ENCODE data around the gene VPS37B. TPM values are rescaled to one million over a fixed set of nuclear protein-coding genes. Genes with fewer than 3 reads are reported as not detected.
"Not testable (repeated sequence)": the region's sequence is repeated elsewhere in the genome, so short reads cannot be mapped to it uniquely, and the experiment has no call there.

Gene VPS37B
- 59.7 TPM for total RNA-seq

DNA sequence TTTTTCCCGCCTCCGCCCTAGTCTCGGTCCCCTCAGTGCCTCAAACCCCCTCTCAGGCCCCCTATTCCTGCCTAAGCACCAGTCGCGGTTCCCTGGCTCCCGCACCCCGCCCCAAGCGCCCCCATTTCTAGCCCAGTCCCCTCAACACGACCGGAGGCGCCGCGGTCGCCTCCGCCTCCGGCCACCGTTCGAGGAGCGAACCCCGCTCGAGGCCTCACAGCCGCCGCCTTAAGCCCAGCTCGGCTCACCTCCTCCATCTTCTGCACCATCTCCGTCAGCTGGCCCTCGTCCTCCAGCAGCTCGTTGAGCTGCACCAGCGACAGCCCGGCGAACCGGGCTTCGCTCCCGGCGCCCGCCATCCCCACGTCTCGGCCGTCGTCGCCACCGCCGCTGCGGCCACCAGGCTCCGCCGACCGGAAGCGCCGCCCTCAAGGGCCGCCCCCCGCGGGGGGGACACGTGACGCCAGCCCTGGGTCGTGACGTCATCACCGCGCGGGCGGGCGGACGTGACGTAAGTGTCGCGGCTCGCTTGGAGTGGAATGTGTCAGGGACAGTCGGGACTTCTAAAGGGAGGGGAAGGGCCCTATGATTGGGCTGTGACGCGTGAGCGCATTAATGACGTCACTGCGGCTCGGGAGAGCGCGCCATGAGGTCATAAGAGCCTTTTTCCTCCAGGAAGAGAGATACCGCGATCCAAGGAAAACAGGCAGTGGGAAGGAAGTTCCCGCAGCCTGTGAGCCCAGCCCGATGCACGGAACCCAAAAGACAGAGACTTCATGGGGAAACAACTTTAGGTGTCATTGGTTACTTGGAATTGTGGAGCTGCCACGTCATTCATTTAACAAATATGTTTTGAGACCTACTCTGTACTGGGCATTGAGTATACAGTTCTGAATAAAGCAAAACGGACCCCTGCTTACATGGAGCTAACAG lies at the start of gene VPS37B:
VPS37B (minus strand) TSS at position 421 of the 933 bp plus-strand sequence; CDS start at position 359, 62 bp downstream.
- DNase-seq (ENCODE audit: low spot score) = peak; percentile 83

- no peak for DNase-seq (ENCODE audit: low spot score)
Observed at GRCh38 chr12:122944605-122945592, 49.0 kb upstream of the VPS37B start.

DNA sequence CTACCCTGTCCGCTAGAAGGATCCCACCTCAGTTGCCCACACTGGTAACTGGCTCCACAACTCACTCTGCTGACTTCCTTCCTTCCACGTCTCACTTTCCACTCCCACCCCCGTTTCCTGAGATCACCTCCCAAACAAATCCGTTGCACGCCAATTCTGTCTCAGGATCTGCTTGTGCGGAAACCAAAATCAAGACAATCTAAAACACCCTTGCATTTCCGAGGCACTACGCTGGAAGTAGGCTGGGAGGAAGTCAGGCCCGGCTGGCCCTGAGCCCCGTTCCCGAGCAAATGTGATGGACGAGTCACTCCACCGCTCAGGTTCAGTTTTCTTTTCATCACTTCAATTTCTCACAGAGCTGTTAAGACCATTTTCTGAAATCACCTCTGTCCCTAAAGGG lies 47.3 kb upstream of the VPS37B start:
- no peak for DNase-seq (ENCODE audit: low spot score)

DNA sequence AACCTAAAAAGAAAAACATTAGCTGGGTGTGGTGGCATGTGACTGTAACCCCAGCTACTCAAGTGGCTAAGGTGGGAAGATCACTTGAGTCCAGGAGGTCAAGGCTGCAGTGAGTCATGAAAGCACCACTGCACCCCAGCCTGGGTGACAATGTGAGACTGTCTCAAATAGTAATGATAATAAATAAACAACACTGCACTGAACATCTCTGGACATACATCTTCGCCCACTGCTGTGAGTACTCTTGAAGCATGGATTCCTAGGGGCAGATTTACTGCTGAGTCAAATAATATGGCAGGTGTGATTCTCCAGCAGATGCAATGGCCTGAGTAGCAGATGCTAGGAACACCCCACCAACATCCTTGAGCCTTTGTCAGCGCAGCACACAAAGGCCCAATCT lies 46.7 kb upstream of the VPS37B start:
- no peak for DNase-seq (ENCODE audit: low spot score)

DNA sequence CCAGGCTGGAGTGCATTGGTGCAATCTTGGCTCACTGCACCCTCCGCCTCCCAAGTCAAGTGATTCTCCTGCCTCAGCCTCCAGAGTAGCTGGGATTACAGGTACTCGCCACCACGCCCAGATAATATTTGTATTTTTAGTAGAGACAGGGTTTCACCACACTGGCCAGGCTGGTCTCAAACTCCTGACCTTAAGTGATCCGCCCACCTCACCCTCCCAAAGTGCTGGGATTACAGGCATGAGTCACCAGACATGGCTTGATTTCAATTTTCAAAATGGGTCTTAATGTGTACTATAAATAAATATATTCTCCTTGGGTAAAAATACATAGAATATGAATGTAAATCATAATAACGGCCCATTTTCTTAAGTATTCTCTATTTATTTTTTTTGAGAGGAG lies 45.4 kb upstream of the VPS37B start:
- not testable (repeated sequence) for DNase-seq (ENCODE audit: low spot score)

DNA sequence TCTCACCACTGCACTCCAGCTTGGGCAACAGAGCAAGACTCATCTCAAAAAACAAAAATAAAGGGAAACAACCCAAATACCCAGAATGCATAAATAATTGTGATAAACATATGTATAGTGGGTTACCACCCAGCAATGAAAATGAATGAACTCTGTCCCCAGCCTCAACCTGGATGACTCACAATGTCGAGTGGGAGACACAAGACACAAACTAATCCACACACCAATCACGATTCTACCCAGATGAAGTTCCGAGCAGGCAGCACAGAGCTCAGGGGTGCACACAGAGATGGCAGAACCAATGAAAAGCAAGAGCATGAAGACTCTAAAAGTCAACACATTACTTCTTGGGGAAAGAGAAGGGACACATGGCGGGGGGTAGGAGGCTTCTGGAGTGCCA lies 43.2 kb upstream of the VPS37B start:
- no peak for DNase-seq (ENCODE audit: low spot score)

DNA sequence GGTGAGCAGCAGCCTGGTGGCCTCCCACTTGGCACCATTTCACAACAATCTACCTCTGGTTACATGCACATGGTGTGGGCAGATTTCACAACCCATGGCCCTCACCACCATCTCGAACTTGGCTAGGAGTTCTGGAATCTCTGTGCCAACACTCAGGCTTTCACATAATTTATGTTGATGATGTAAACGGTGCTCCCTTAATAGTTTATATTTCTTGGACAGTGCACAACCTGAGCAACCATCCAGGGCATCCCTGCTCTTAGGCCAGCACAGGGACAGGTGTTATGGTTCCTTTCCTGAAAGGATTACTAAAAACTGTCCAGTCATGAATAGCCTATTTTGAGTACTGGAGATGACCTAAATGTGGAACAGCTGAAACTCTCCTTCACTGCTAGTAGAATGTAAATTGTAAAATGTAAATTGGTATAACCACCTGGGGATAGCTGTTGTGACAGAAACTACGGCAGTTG lies 41.7 kb upstream of the VPS37B start:
- DNase-seq (ENCODE audit: low spot score) = no peak

DNA sequence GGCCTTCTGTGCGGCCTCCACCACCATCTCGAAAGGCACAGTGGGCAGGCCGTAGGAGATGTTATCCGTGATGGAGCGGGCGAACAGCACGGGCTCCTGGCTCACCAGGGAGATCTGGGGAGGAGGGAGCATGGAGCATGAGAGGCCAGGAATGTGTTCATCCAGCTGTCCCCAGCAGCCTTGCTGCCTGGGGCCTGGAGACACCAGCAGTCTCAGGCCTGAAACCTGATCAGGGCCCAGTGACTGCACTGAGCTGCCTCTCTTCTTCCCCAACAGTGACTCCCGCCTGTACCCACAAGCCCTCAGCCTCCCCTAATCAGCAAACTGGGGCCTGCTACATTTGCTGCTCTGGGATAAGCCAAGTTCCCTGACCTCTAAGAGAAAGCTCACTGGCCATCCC lies 39.4 kb upstream of the VPS37B start:
- DNase-seq (ENCODE audit: low spot score) = no peak

GRCh38 chr12:122934722-122935121 lies 38.8 kb upstream of the VPS37B start:
- DNase-seq (ENCODE audit: low spot score) = no peak

DNA sequence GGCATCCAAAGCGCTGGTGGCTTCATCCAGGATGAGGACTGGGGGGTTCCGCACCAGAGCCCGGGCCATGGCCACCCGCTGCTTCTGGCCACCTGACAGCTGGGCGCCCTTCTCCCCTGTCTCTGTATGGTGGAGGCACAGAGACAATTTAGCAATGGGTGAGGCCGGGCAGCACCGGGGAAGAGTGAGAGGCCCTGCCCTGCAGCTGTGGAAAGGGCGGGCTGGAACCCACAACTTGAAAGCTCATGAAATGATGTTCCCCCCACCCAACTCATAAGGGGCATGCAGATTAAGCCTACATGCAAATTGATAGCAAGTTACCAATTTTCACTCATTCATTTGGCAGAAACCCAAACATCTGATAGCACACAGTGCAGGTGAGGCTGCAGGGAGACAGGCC lies 36.3 kb upstream of the VPS37B start:
- no peak for DNase-seq (ENCODE audit: low spot score)

DNA sequence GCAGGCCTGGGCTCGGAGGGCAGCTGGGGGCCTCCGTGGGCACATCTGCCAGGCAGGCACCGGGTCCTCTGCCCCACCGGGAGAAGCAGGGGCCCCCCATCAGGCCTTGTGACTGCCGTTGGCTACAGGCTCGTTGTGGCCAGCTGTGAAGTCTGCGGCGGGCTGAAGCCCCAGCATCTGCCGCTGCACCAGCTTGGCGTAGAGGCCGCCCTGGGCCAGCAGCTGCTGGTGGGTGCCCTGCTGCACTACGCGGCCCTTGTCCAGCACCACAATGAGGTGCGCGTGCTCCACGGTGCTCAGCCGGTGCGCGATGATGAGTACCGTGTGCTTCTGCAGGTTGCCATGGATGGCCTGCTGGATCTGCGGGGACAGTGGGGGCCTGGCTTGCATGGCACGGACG lies 33.9 kb upstream of the VPS37B start:
- no peak for DNase-seq (ENCODE audit: low spot score)

GRCh38 chr12:122929148-122929538 lies 33.2 kb upstream of the VPS37B start:
- no peak for DNase-seq (ENCODE audit: low spot score)

GRCh38 chr12:122928404-122929147 lies 32.7 kb upstream of the VPS37B start:
- DNase-seq (ENCODE audit: low spot score) = no peak

GRCh38 chr12:122927756-122928403 lies 32.0 kb upstream of the VPS37B start:
- DNase-seq (ENCODE audit: low spot score) = no peak

- no peak for DNase-seq (ENCODE audit: low spot score)
Observed at GRCh38 chr12:122921917-122922316, 26.0 kb upstream of the VPS37B start.

GRCh38 chr12:122920687-122921086 lies 24.8 kb upstream of the VPS37B start:
- no peak for DNase-seq (ENCODE audit: low spot score)

- no peak for DNase-seq (ENCODE audit: low spot score)
Observed at GRCh38 chr12:122918827-122919226, 22.9 kb upstream of the VPS37B start.

DNA sequence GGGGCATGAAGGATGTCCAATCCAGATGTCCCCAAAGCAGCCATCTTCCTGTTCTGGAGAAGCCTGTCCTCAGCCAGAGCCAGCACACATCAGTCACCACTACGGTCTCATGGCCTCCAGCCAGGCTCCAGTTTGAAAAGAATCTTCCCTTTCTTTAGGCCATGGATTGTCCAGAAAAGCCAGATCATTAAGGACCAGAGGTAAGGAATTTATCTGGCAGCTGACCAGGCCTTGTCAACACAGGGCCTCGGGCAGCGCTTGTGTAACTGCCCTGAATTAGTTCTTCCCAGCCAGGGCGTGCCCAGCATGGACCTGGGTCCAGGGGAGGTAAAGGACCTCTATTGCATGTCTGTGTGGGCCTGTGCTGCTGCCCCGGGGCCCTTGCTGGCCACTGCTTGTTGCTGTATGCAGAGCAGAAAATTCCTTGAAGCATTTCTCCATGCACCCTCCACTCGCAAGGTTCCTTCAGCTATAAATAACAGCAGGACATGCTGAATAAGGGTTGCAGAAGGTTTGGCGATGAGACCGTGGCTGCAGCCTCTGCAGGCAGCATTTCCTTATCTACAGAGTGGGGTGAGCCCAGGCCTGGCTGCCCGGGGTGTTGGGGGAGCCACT lies 21.7 kb upstream of the VPS37B start:
- peak; percentile 55 for DNase-seq (ENCODE audit: low spot score)

- DNase-seq (ENCODE audit: low spot score) = no peak
Observed at GRCh38 chr12:122909442-122910288, 13.7 kb upstream of the VPS37B start.

GRCh38 chr12:122908915-122909314 lies 13.0 kb upstream of the VPS37B start:
- DNase-seq (ENCODE audit: low spot score) = no peak

Measured in ureter (tissue), 1 donor.